SU-DHL-6 (cell line): ENCODE data around the gene NIPSNAP3A.

Experiments used
- CTCF ChIP-seq: fragments of 200-600 bp; sonication (generic); IDR thresholded peaks from one replicate; pipeline ENCODE4 v1.5.1; 2017; ENCODE audit warnings: antibody characterized with exemption, mild to moderate bottlenecking, low read length, moderate library complexity; ENCODE audit not compliant: insufficient read depth, poor library complexity, severe bottlenecking
- EZH2phosphoT487 ChIP-seq: fragments of 200-600 bp; sonication (generic), shearing (Covaris generic); conservative IDR thresholded peaks from 2 replicates; pipeline ENCODE4 v1.6.1; 2018; ENCODE audit warnings: mild to moderate bottlenecking, antibody characterized with exemption, low read length, moderate library complexity, mixed read lengths

- TF ChIP-seq CTCF (no peak), EZH2phosphoT487 (no peak)
Measured at GRCh38 chr9:104711604-104712003, 35.9 kb upstream of the NIPSNAP3A start.
